HepG2 (cell line): ENCODE data around the gene EWSR1. TPM values are rescaled to one million over a fixed set of nuclear protein-coding genes. Genes with fewer than 3 reads are reported as not detected.

Experiments used
- ATF7-NPFF ChIP-seq: sonication (generic); formaldehyde crosslinking; IDR thresholded peaks from 2 replicates; pipeline ENCODE4 v1.8.1; 2023; ENCODE audit warnings: mild to moderate bottlenecking, low read depth, missing genetic modification reagents, moderate library complexity
- IKZF4 ChIP-seq: sonication (generic); formaldehyde crosslinking; IDR thresholded peaks from 2 replicates; pipeline ENCODE4 v1.5.1; 2020; ENCODE audit warnings: borderline replicate concordance, mild to moderate bottlenecking, low read depth, missing genetic modification reagents; ENCODE audit errors: not compliant biosample characterization
- MAF1 ChIP-seq: sonication (generic); formaldehyde crosslinking; IDR thresholded peaks from 2 replicates; pipeline ENCODE4 v1.5.0; 2020; ENCODE audit warnings: missing genetic modification reagents, borderline replicate concordance
- SNAI1 ChIP-seq: sonication (generic); formaldehyde crosslinking; IDR thresholded peaks from 2 replicates; pipeline ENCODE4 v1.5.0; 2020; ENCODE audit warnings: mild to moderate bottlenecking, missing genetic modification reagents, borderline replicate concordance
- polyA plus RNA-seq, 8 experiments: library from polyadenylated mRNA; depleted of rRNA in 3 of 8; stranded (reverse) in 7 of 8; unstranded in 1 of 8; fragments of >200 nt; fragmentation: Illumina TruSeq in 4 of 8; extraction: Trizol in 4 of 8; gene quantifications; 2 replicates each; pipeline versions ENCODE4 v1.2.1 to v1.2.3, GENCODE V29; 2011 to 2016; ENCODE audit warnings: low read depth in 4 of 8, missing spikeins in 1 of 8, mixed read lengths in 1 of 8; ENCODE audit not compliant: insufficient read depth in 1 of 8
- total RNA-seq, 5 experiments: library from RNA; depleted of rRNA; stranded (reverse); fragments of >200 nt; fragmentation: Illumina TruSeq; extraction: Trizol; gene quantifications; 2 replicates each; pipeline ENCODE4 v1.2.3, GENCODE V29; 2016; ENCODE audit warnings: low read depth in 1 of 5
- TF ChIP-seq, protein P1 (sequence below): sonication (generic); formaldehyde crosslinking; IDR thresholded peaks from 2 replicates; pipeline ENCODE4 v1.5.0; 2020; ENCODE audit warnings: mild to moderate bottlenecking, missing genetic modification reagents, borderline replicate concordance

Gene EWSR1
- total and polyA plus RNA-seq, 2 of the 13 experiments (the other 11 are each of a cell fraction or from before 2014, with no cell fraction given): 211 to 326 TPM

DNA sequence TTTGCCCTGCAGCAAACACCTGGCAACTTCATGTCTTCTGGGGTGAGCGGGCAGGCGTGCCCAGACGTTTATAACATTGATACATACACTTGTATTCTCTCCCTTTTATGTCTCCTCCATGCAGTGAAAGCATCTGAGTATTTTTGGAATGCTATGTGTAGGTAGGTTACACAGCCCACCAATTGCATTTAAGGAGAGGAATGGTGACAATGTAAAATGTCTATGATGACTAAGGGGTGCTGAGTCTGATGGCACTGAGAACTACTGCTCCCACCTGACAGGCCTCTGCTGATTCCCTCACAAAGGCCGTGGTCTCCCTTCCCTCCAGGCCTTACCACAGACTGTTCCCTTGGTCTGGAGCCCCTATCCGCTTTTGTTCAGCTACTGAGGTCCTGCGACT lies 70.3 kb downstream of the EWSR1 start (continued):
- no peak for TF ChIP-seq ATF7-NPFF
- no peak for TF ChIP-seq IKZF4
- TF ChIP-seq, protein P1, sequence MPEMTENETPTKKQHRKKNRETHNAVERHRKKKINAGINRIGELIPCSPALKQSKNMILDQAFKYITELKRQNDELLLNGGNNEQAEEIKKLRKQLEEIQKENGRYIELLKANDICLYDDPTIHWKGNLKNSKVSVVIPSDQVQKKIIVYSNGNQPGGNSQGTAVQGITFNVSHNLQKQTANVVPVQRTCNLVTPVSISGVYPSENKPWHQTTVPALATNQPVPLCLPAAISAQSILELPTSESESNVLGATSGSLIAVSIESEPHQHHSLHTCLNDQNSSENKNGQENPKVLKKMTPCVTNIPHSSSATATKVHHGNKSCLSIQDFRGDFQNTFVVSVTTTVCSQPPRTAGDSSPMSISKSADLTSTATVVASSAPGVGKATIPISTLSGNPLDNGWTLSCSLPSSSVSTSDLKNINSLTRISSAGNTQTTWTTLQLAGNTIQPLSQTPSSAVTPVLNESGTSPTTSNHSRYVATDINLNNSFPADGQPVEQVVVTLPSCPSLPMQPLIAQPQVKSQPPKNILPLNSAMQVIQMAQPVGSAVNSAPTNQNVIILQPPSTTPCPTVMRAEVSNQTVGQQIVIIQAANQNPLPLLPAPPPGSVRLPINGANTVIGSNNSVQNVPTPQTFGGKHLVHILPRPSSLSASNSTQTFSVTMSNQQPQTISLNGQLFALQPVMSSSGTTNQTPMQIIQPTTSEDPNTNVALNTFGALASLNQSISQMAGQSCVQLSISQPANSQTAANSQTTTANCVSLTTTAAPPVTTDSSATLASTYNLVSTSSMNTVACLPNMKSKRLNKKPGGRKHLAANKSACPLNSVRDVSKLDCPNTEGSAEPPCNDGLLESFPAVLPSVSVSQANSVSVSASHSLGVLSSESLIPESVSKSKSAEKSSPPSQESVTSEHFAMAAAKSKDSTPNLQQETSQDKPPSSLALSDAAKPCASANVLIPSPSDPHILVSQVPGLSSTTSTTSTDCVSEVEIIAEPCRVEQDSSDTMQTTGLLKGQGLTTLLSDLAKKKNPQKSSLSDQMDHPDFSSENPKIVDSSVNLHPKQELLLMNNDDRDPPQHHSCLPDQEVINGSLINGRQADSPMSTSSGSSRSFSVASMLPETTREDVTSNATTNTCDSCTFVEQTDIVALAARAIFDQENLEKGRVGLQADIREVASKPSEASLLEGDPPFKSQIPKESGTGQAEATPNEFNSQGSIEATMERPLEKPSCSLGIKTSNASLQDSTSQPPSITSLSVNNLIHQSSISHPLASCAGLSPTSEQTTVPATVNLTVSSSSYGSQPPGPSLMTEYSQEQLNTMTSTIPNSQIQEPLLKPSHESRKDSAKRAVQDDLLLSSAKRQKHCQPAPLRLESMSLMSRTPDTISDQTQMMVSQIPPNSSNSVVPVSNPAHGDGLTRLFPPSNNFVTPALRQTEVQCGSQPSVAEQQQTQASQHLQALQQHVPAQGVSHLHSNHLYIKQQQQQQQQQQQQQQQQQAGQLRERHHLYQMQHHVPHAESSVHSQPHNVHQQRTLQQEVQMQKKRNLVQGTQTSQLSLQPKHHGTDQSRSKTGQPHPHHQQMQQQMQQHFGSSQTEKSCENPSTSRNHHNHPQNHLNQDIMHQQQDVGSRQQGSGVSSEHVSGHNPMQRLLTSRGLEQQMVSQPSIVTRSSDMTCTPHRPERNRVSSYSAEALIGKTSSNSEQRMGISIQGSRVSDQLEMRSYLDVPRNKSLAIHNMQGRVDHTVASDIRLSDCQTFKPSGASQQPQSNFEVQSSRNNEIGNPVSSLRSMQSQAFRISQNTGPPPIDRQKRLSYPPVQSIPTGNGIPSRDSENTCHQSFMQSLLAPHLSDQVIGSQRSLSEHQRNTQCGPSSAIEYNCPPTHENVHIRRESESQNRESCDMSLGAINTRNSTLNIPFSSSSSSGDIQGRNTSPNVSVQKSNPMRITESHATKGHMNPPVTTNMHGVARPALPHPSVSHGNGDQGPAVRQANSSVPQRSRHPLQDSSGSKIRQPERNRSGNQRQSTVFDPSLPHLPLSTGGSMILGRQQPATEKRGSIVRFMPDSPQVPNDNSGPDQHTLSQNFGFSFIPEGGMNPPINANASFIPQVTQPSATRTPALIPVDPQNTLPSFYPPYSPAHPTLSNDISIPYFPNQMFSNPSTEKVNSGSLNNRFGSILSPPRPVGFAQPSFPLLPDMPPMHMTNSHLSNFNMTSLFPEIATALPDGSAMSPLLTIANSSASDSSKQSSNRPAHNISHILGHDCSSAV (CRISPR knock-in tag): no peak
- no peak for TF ChIP-seq MAF1 (CRISPR knock-in tag)
- no peak for TF ChIP-seq SNAI1 (CRISPR knock-in tag)
